Stimulated activated naive CD8-positive, alpha-beta T cell treated with anti-CD3 and anti-CD28 coated beads, Interleukin-15, amount 100 ng/mL, for 72 hours (primary cell): ENCODE results near the gene CAMK4.
A peak's percentile ranks its signal among the peaks of the same experiment; 100 is the strongest.

ENCODE experiments used
- ATAC-seq: fragments of 150-1000 bp; cut with Tn5 transposase; 2 replicates; pipeline ENCODE4 v1.10.0; 2021; ENCODE audit warnings: mild to moderate bottlenecking, moderate library complexity
- DNase-seq, 2 donors: peaks; one replicate each; pipeline ENCODE4 v3.0.0; 2021 to 2022
- H3K27ac Mint-ChIP-seq, 2 donors: one replicate each; pipeline ENCODE4 v1.8.0; 2022; ENCODE audit warnings: mild to moderate bottlenecking in 2 of 2, mixed read lengths in 2 of 2, moderate library complexity in 2 of 2
- H3K27me3 Mint-ChIP-seq: one replicate; pipeline ENCODE4 v1.8.0; 2022; ENCODE audit warnings: mixed read lengths
- H3K4me1 Mint-ChIP-seq: one replicate; pipeline ENCODE4 v1.8.0; 2022; ENCODE audit warnings: mild to moderate bottlenecking, mixed read lengths
- H3K4me3 Mint-ChIP-seq, 2 donors: one replicate each; pipeline ENCODE4 v1.8.0; 2022; ENCODE audit warnings: mild to moderate bottlenecking in 2 of 2, mixed read lengths in 2 of 2, moderate library complexity in 1 of 2
- H3K9me3 Mint-ChIP-seq, 2 donors: one replicate each; pipeline ENCODE4 v1.8.0; 2022; ENCODE audit warnings: mixed read lengths in 2 of 2

Gene CAMK4

GRCh38 chr5:111507276-111507675 is 283.1 kb downstream of the CAMK4 start:
- DNase-seq, result no peak
- no peak for ATAC-seq
- Mint-ChIP-seq H3K9me3 (no peaks in the 10 kb centered on the region), H3K4me1 (peaks cover 33% of the 10 kb centered on the region), H3K4me3 (no peak overlapping the region), H3K27ac (no peak overlapping the region), H3K27me3 (no peaks in the 10 kb centered on the region)

DNA sequence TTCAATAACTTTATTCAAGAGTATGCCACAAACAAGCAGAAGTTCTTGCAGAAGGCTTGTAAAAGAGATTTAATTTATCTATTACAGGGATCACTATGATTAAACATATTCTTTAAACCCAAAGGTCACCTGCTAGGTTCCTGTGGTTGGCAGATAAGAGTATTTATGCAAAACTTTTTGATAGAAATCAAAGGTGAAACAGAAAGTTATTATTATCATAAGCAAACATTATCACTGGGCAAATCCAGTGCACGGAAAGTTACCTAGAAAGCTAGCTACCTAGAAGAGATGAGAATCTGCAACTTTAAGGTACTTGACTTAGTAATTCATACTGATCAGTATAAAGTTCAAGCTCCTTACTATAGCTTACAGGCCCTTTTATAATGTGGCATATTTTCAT is 284.9 kb downstream of the CAMK4 start:
- H3K27me3 Mint-ChIP-seq, result no peaks in the 10 kb centered on the region
- peak overlapping the region; percentile 64 to 72 for H3K4me3 Mint-ChIP-seq
- H3K27ac Mint-ChIP-seq, result no peak overlapping the region
- ATAC-seq, result no peak
- H3K9me3 Mint-ChIP-seq, result no peaks in the 10 kb centered on the region
- no peak for DNase-seq
- peaks cover 48% of the 10 kb centered on the region for H3K4me1 Mint-ChIP-seq

DNA sequence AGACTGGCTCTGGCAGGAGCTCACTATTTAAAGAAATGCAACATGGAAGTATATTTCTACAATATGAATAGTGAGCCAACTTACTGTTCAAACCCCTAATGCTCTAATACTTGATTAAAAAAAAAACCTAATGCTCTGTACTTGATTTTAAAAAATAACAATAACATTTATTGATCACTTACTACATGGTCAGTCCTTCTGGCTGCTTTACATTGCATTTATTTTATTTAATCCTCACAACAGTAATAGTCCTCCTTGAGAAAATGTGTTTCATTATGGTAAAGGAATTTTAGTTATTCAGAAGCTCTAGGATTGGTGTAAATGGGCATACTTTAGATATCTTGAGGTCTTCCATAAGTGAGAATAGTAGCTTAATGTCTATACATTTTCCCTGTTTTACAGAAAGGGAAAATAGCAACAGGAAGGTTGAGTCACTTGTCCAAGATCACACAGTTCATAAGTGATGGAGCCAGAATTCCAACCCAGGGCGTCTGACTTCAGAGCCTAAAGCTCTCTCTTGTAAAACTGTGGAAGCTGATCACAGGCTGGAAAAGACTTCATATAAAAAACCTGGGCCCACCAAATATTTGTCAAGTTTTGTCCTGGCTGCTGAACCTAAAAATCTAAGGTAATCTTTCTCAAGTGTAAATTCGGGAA is 287.1 kb downstream of the CAMK4 start:
- peak overlapping the region; percentile 96 to 99 for H3K4me3 Mint-ChIP-seq
- H3K4me1 Mint-ChIP-seq, result peaks cover 60% of the 10 kb centered on the region
- H3K27me3 Mint-ChIP-seq, result no peaks in the 10 kb centered on the region
- DNase-seq (no peak), ATAC-seq (no peak)
- peak overlapping the region; percentile 98 to 99 for H3K27ac Mint-ChIP-seq
- no peaks in the 10 kb centered on the region for H3K9me3 Mint-ChIP-seq

GRCh38 chr5:111511831-111512374 is 287.7 kb downstream of the CAMK4 start:
- H3K4me1 Mint-ChIP-seq, result peaks cover 60% of the 10 kb centered on the region
- peak overlapping the region; percentile 98 to 99 for H3K27ac Mint-ChIP-seq
- H3K9me3 Mint-ChIP-seq, result no peaks in the 10 kb centered on the region
- no peak for DNase-seq
- no peaks in the 10 kb centered on the region for H3K27me3 Mint-ChIP-seq
- peak; percentile 11 for ATAC-seq
- peak overlapping the region; percentile 96 to 99 for H3K4me3 Mint-ChIP-seq

DNA sequence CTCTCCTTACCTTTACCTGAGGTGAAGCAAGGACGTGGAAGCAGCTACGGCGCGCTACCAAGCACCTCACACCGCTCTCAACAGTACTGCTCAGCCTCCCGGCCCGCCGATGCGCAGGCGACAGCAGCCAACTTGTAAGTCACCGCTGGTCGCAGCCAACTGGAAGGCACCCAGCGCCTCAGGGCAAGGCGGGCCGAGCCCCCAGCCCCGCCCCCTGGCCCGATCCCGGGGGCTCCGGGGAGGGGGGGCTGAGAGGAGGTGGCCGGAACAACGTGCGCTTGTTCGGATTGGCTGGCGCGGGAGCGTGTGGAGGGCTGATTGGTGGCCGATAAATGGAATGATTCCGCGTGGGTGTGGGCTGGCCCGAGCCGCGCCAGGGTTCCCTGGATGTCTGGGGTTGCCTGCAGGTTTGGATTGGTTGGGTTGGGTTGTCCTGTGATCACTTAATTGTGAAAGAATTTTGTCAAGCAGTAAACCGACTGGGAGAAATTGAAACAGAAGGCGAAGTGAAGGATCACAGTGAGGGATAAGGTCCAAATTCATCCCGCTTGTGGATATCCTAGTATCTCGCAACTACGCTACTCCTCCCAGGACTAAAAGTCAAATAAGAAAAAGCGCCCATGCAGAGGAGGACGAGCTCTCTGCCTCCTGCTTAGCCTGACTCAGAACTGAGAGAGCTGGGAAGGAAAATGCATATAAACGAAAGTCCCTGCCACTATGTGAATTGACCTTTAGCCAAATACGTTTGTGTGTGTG is 288.4 kb downstream of the CAMK4 start, which contains the start of gene STARD4:
Gene STARD4 (minus strand): TSS at position 161 of the 756 bp plus-strand sequence. CDS start 5,102 bp downstream, outside the sequence.
- H3K9me3 Mint-ChIP-seq, result no peaks in the 10 kb centered on the region
- DNase-seq, result peak; percentile 93 to 95
- peaks cover 57% of the 10 kb centered on the region for H3K4me1 Mint-ChIP-seq
- H3K27me3 Mint-ChIP-seq, result no peaks in the 10 kb centered on the region
- ATAC-seq, result peak; percentile 95
- peak within 1 kb of the TSS; percentile 96 to 99 for H3K4me3 Mint-ChIP-seq
- peak within 1 kb of the TSS; percentile 98 to 99 for H3K27ac Mint-ChIP-seq

DNA sequence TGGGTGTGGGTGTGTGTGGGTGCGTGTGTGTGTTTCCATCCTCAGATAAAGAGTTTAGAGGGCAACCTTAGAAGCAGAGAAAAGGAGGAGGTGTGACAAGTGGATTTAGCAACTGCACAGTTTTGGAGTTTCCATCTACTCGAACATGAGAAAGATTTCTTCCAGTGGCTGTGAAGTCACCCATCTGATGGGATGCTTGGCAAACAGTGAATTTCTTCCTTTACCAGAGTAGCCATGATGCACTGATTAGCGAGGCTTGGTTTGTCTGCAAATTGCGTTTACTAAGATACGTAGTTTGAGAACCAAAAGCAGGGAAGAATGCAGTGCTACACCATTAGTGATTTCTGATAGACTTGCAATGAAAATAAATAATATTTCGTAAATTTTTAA is 288.9 kb downstream of the CAMK4 start:
- H3K4me1 Mint-ChIP-seq, result peaks cover 57% of the 10 kb centered on the region
- no peaks in the 10 kb centered on the region for H3K9me3 Mint-ChIP-seq

GRCh38 chr5:111514087-111514486 is 289.9 kb downstream of the CAMK4 start:
- H3K4me1 Mint-ChIP-seq, result peaks cover 56% of the 10 kb centered on the region
- ATAC-seq (no peak), DNase-seq (no peak)
- no peak overlapping the region for H3K27ac Mint-ChIP-seq
- no peak overlapping the region for H3K4me3 Mint-ChIP-seq
- H3K27me3 Mint-ChIP-seq, result no peaks in the 10 kb centered on the region
- no peaks in the 10 kb centered on the region for H3K9me3 Mint-ChIP-seq

More for the DNA sequence above, 288.9 kb downstream of the CAMK4 start:
- peak overlapping the region; percentile 96 to 99 for H3K4me3 Mint-ChIP-seq
- H3K27ac Mint-ChIP-seq, result peak overlapping the region; percentile 98 to 99
- no peaks in the 10 kb centered on the region for H3K27me3 Mint-ChIP-seq
- no peak for ATAC-seq
- no peak for DNase-seq

DNA sequence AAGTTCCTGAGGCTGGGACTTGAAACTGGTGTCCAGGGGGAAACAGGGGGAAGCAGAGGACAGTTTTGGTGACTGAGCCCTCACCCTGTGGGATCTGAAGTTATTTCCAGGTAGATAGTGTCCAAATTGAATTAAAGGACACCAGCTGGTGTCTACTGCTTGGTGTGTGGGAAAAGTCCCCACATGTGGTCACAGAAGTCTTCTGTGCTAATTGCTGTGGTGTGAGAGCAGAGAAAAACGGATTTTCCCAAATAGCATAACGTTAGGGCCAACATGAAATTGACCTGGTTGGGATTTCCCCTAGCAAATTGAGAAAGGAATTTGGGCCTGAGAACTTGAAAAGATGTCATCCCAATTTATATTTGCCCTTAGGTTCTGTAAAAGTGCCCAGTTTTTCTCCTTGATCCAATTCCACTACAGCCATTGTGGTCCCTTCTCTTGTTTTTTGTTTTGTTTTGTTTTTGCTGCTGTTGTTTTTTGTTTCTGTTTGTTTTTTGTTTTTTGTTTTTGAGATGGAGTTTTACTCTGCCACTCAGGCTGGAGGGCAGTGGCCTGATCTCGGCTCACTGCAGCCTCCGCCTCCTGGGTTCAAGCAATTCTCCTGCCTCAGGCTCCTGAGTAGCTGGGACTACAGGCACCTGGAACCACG is 293.8 kb downstream of the CAMK4 start:
- H3K27me3 Mint-ChIP-seq, result peaks cover 8% of the 10 kb centered on the region
- H3K4me1 Mint-ChIP-seq, result peaks cover 33% of the 10 kb centered on the region
- no peak for ATAC-seq
- H3K4me3 Mint-ChIP-seq, result no peak overlapping the region
- DNase-seq, result no peak
- H3K9me3 Mint-ChIP-seq, result no peaks in the 10 kb centered on the region
- no peak overlapping the region for H3K27ac Mint-ChIP-seq

DNA sequence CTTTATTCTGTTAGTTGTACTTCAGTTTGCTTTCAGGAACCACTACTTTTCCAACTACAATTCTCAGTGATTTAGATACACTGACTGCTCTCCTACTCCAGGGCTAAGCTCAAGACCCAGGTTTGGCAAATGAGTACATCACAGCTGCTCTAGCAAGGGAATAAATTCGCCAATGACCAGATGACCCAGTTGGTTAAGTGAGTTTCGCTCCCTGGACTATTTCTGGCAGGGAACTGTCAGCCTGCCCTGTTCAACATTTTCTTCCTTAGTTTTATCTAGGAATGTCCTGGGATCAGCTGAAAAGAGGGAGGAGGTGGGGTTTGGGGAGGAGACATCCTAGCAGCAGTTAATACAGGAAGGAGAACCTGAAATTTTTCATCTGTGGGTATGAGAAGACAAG is 294.6 kb downstream of the CAMK4 start:
- Mint-ChIP-seq H3K9me3 (no peaks in the 10 kb centered on the region), H3K27ac (no peak overlapping the region), H3K4me3 (no peak overlapping the region), H3K4me1 (peaks cover 27% of the 10 kb centered on the region), H3K27me3 (peaks cover 8% of the 10 kb centered on the region)
- ATAC-seq, result no peak
- no peak for DNase-seq

DNA sequence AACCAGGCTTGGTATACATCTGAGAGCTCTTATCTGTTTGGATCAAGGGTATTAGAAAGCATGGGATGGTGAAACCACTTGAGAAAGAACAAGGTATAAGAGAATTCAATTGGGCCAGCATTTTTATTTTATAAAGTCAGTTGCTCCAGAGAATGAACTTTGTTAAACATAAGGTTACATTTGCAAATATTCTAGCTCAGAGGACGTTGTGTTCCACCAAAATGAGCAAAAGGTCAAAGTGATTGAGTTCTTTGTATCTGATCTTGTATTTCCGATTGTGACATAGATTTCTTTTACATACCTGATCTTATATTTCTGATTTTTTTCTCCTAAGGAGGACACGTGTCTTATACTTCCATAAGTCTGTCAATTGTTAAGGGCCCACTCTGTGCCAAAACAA is 296.7 kb downstream of the CAMK4 start:
- ATAC-seq (no peak), DNase-seq (no peak)
- H3K27ac Mint-ChIP-seq, result no peak overlapping the region
- peaks cover 13% of the 10 kb centered on the region for H3K4me1 Mint-ChIP-seq
- peaks cover 0 to 4% of the 10 kb centered on the region in 2 donors for H3K9me3 Mint-ChIP-seq
- peaks cover 8% of the 10 kb centered on the region for H3K27me3 Mint-ChIP-seq
- H3K4me3 Mint-ChIP-seq, result no peak overlapping the region

GRCh38 chr5:111528056-111528455 is 303.9 kb downstream of the CAMK4 start:
- no peak for DNase-seq
- H3K27me3 Mint-ChIP-seq, result no peaks in the 10 kb centered on the region
- peaks cover 22% of the 10 kb centered on the region for H3K4me1 Mint-ChIP-seq
- no peak for ATAC-seq
- peaks cover 0 to 4% of the 10 kb centered on the region in 2 donors for H3K9me3 Mint-ChIP-seq
- H3K4me3 Mint-ChIP-seq, result no peak overlapping the region
- no peak overlapping the region for H3K27ac Mint-ChIP-seq

- DNase-seq (peak; percentile 67 to 84), ATAC-seq (peak; percentile 100)
- peaks cover 1 to 9% of the 10 kb centered on the region in 2 donors for H3K9me3 Mint-ChIP-seq
- no peaks in the 10 kb centered on the region for H3K27me3 Mint-ChIP-seq
- peaks cover 22% of the 10 kb centered on the region for H3K4me1 Mint-ChIP-seq
- peak overlapping the region; percentile 61 to 80 for H3K4me3 Mint-ChIP-seq
- H3K27ac Mint-ChIP-seq, result peak overlapping the region; percentile 31 to 93
These were observed 306.1 kb downstream of the CAMK4 start for GRCh38 chr5:111530298-111530740.

DNA sequence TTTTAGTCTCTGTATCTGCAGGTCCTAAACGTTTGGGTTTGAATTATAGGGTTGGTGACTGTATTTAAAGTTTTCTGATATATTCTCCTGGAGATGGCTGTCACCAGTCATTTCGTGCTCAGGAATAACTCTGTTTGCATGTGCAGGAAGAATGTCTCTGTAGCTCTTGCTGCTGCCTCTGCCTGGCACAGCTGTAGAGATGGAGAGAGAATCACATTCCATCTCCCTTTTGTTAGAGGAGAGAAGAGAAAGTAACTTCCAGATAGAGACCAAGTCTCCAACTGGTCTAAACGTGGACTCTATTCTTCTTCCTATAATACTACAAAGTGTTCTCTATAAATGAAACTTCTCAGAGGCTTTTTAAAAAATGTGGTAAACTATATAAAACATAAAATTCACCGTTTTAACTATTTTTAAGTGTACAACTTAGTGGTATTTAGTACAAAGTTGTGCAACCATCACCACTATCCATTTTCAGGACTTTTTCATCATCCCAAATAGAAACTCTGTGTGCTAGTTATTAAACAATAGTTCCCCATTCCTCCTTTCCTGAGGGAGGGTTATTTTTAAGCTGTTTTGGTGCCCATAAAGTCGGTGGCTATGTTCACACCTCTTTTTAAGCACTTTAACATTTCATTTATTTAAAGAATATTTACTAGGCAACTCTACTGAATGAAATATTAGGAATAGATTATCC is 308.9 kb downstream of the CAMK4 start:
- H3K4me3 Mint-ChIP-seq, result no peak overlapping the region
- peaks cover 0 to 9% of the 10 kb centered on the region in 2 donors for H3K9me3 Mint-ChIP-seq
- no peak overlapping the region for H3K27ac Mint-ChIP-seq
- H3K27me3 Mint-ChIP-seq, result peaks cover 3% of the 10 kb centered on the region
- DNase-seq (no peak), ATAC-seq (no peak)
- peaks cover 22% of the 10 kb centered on the region for H3K4me1 Mint-ChIP-seq

GRCh38 chr5:111535879-111536549 is 311.8 kb downstream of the CAMK4 start:
- Mint-ChIP-seq H3K9me3 (peaks cover 0 to 9% of the 10 kb centered on the region in 2 donors), H3K27ac (no peak overlapping the region), H3K4me3 (no peak overlapping the region), H3K4me1 (peaks cover 6% of the 10 kb centered on the region), H3K27me3 (peaks cover 19% of the 10 kb centered on the region)
- DNase-seq (no peak), ATAC-seq (no peak)
